BJ (cell line): ENCODE measurements around the gene EML3. TPM values are rescaled to one million over a fixed set of nuclear protein-coding genes. Genes with fewer than 3 reads are reported as not detected.
A peak's percentile ranks its signal among the peaks of the same experiment; 100 is the strongest.
"Not testable (repeated sequence)": the region's sequence is repeated elsewhere in the genome, so short reads cannot be mapped to it uniquely, and the experiment has no call there.

Source experiments
- CTCF ChIA-PET: fragments of 350-600 bp; formaldehyde crosslinking; extraction: SDS; loops from one replicate; lab custom pipeline; 2021; ENCODE audit warnings: antibody characterized with exemption, inconsistent platforms; lab: Yijun Ruan, JAX
- POLR2A ChIA-PET: fragments of 300-600 bp; sonication (Branson Sonifier 250); formaldehyde crosslinking; extraction: SDS; loops from one replicate; lab custom pipeline; 2021; ENCODE audit warnings: antibody characterized with exemption; lab: Charles Lee
- DNase-seq: peaks from one replicate; pipeline ENCODE4 v3.0.0-alpha.2; 2011; ENCODE audit warnings: low read depth
- H3K27me3 ChIP-seq: 2 replicates; pipeline ENCODE4 v1.6.0; 2011; ENCODE audit warnings: low read length; ENCODE audit not compliant: control insufficient read depth, insufficient read depth
- H3K36me3 ChIP-seq: 2 replicates; pipeline ENCODE4 v1.5.1; 2011; ENCODE audit warnings: low read length; ENCODE audit not compliant: control insufficient read depth, insufficient read depth
- H3K4me3 ChIP-seq: 2 replicates; pipeline ENCODE4 v1.5.1; 2011; ENCODE audit warnings: low read depth, mild to moderate bottlenecking, control low read depth, low read length
- CTCF ChIP-seq: IDR thresholded peaks from 2 replicates; pipeline ENCODE4 v1.5.1; 2011; ENCODE audit warnings: low read depth, mild to moderate bottlenecking, control low read depth, inconsistent platforms, low read length, moderate library complexity; ENCODE audit not compliant: insufficient read depth
- polyA plus RNA-seq: library from polyadenylated mRNA; depleted of rRNA; stranded (reverse); fragments of >200 nt; gene quantifications from 2 replicates; pipeline ENCODE4 v1.2.3, GENCODE V29; 2011

EML3 gene
- polyA plus RNA-seq, 1 experiment, result 26.5 TPM

- Histone ChIP-seq H3K4me3 (peak within 1 kb of the TSS; percentile 63), H3K27me3 (no peaks in the 10 kb centered on the region), H3K36me3 (peaks cover 22% of the 10 kb centered on the region)
- DNase-seq, result peak; percentile 100
- TF ChIP-seq CTCF, result no peak
- ChIA-PET POLR2A (interaction anchor here (0.5 to 1.3 kb wide), 13 partner anchors 11 to 510 kb away, joined by 3 to 25 read pairs (median 5); partner anchors contain the start of genes HNRNPUL2, LRRN4CL, TUT1 and ZBTB3), CTCF (interaction anchor here (0.7 to 2.8 kb wide), 5 partner anchors 11 to 178 kb away, joined by 3 to 16 read pairs (median 6); no protein-coding TSS in a partner anchor)
Observed at GRCh38 chr11:62573592-62574362, 38.8 kb downstream of the EML3 start, which contains the start of gene EEF1G. TSS of gene EEF1G (minus strand) at chr11:62573891. CDS start at chr11:62573842, 49 bp downstream.

- ChIA-PET POLR2A (interaction anchor here (0.6 to 1.3 kb wide), 11 partner anchors 12 to 181 kb away, joined by 3 to 25 read pairs (median 4); partner anchors contain the start of genes HNRNPUL2, LRRN4CL, TUT1 and ZBTB3), CTCF (interaction anchor here (0.7 to 4.6 kb wide), 7 partner anchors 12 to 178 kb away, joined by 3 to 31 read pairs (median 6); no protein-coding TSS in a partner anchor)
- Histone ChIP-seq H3K27me3 (no peaks in the 10 kb centered on the region), H3K4me3 (peak overlapping the region; percentile 57), H3K36me3 (peaks cover 20% of the 10 kb centered on the region)
- TF ChIP-seq CTCF, result no peak
- DNase-seq, result no peak
Observed at GRCh38 chr11:62573006-62573591, 39.5 kb downstream of the EML3 start.

GRCh38 chr11:62572431-62572830, 40.1 kb downstream of the EML3 start:
- ChIA-PET CTCF (interaction anchor here (0.8 to 4.6 kb wide), 5 partner anchors 12 to 178 kb away, joined by 3 to 31 read pairs (median 8); no protein-coding TSS in a partner anchor), POLR2A (no interaction called here)
- H3K4me3 ChIP-seq, result peak overlapping the region; percentile 57
- no peaks in the 10 kb centered on the region for H3K27me3 ChIP-seq
- peaks cover 20% of the 10 kb centered on the region for H3K36me3 ChIP-seq
- TF ChIP-seq CTCF, result no peak
- DNase-seq, result no peak

GRCh38 chr11:62571493-62571892, 41.1 kb downstream of the EML3 start:
- H3K4me3 ChIP-seq, DNase-seq, POLR2A ChIA-PET, H3K27me3 ChIP-seq: not testable (repeated sequence)
- peaks cover 23% of the 10 kb centered on the region for H3K36me3 ChIP-seq
- CTCF ChIA-PET, result interaction anchor here (1.7 to 4.6 kb wide), 3 partner anchors 11 to 177 kb away, joined by 6 to 31 read pairs (median 8); no protein-coding TSS in a partner anchor

GRCh38 chr11:62570903-62571302, 41.7 kb downstream of the EML3 start:
- POLR2A ChIA-PET, H3K27me3 ChIP-seq, H3K4me3 ChIP-seq, DNase-seq: not testable (repeated sequence)
- H3K36me3 ChIP-seq, result peaks cover 26% of the 10 kb centered on the region
- CTCF ChIA-PET, result interaction anchor here (2.7 to 4.6 kb wide), 2 partner anchors 10 to 28 kb away, joined by 8 to 31 read pairs; no protein-coding TSS in a partner anchor
